HL-60 (cell line): ENCODE data around the gene CPLX1.

ENCODE experiments used
- DNase-seq, 2 experiments: peaks; one replicate each; pipeline ENCODE4 v3.0.0-alpha.2; 2010 to 2020; ENCODE audit warnings: low read depth in 1 of 2, low spot score in 1 of 2
- H3K27ac ChIP-seq: fragments of 250-450 bp; sonication (Bioruptor Pico); replicated peaks from 2 replicates; pipeline ENCODE4 v1.5.1; 2020; ENCODE audit warnings: mild to moderate bottlenecking, moderate library complexity
- H3K27me3 ChIP-seq: fragments of 250-450 bp; sonication (Bioruptor Pico); 2 replicates; pipeline ENCODE4 v1.5.1; 2021; ENCODE audit warnings: mild to moderate bottlenecking, moderate library complexity; ENCODE audit not compliant: insufficient read depth, poor library complexity, severe bottlenecking
- H3K4me3 ChIP-seq: replicated peaks from 2 replicates; pipeline ENCODE4 v1.5.1; 2011; ENCODE audit warnings: mild to moderate bottlenecking, control low read depth, low read length; ENCODE audit not compliant: insufficient read depth
- CTCF ChIP-seq: IDR thresholded peaks from one replicate; pipeline ENCODE4 v1.5.1; 2011; ENCODE audit warnings: low read length, control low read depth, inconsistent platforms; ENCODE audit not compliant: insufficient read depth
- GABPA ChIP-seq: IDR thresholded peaks from 2 replicates; pipeline ENCODE4 v1.6.1; 2012; ENCODE audit warnings: low read depth
- POLR2AphosphoS5 ChIP-seq: IDR thresholded peaks from 2 replicates; pipeline ENCODE4 v1.6.1; 2012; ENCODE audit warnings: low read depth
- REST ChIP-seq: IDR thresholded peaks from 2 replicates; pipeline ENCODE4 v1.6.1; 2012; ENCODE audit warnings: low read depth; ENCODE audit not compliant: insufficient replicate concordance
- SPI1 ChIP-seq: IDR thresholded peaks from 2 replicates; pipeline ENCODE4 v1.6.1; 2012; ENCODE audit warnings: low read depth, mild to moderate bottlenecking, borderline replicate concordance

The CPLX1 gene

GRCh38 chr4:788006-788635, 37.8 kb downstream of the CPLX1 start:
- TF ChIP-seq SPI1 (no peak), POLR2AphosphoS5 (no peak), GABPA (no peak), REST (no peak), CTCF (no peak)
- Histone ChIP-seq H3K4me3 (no peak overlapping the region), H3K27ac (no peak overlapping the region), H3K27me3 (peaks cover 45% of the 10 kb centered on the region)
- no peak for DNase-seq

- peaks cover 40% of the 10 kb centered on the region for H3K27me3 ChIP-seq
- H3K4me3 ChIP-seq, result no peak overlapping the region
- no peak for DNase-seq
- TF ChIP-seq POLR2AphosphoS5 (no peak), CTCF (no peak), SPI1 (no peak), GABPA (no peak), REST (no peak)
- no peak overlapping the region for H3K27ac ChIP-seq
Observed at GRCh38 chr4:787561-787981, 38.4 kb downstream of the CPLX1 start.

- peaks cover 33% of the 10 kb centered on the region for H3K27me3 ChIP-seq
- DNase-seq, result no peak
Observed at GRCh38 chr4:786861-787300, 39.0 kb downstream of the CPLX1 start.

More at GRCh38 chr4:786861-787300, 39.0 kb downstream of the CPLX1 start:
- H3K4me3 ChIP-seq, result no peak overlapping the region
- TF ChIP-seq REST, result no peak
- no peak for TF ChIP-seq SPI1
- TF ChIP-seq GABPA, result no peak
- no peak for TF ChIP-seq POLR2AphosphoS5
- no peak for TF ChIP-seq CTCF
- no peak overlapping the region for H3K27ac ChIP-seq
